ENCODE results near the gene GMEB2.

Gene GMEB2

GRCh38 chr20:63558804-63559484 is 68.0 kb downstream of the GMEB2 start:
- DNase-seq (ENCODE audit: low read depth), result no peak

GRCh38 chr20:63557481-63557891 is 69.4 kb downstream of the GMEB2 start:
- no peak for DNase-seq (ENCODE audit: low read depth)

- DNase-seq (ENCODE audit: low read depth), result no peak
Measured at GRCh38 chr20:63556873-63557478, 69.9 kb downstream of the GMEB2 start.

- DNase-seq (ENCODE audit: low read depth), result no peak
Measured at GRCh38 chr20:63555661-63556381, 71.1 kb downstream of the GMEB2 start.

- DNase-seq (ENCODE audit: low read depth), result no peak
Measured at GRCh38 chr20:63554361-63555278, 72.3 kb downstream of the GMEB2 start.

- no peak for DNase-seq (ENCODE audit: low read depth)
Measured at GRCh38 chr20:63553933-63554290, 73.0 kb downstream of the GMEB2 start, which contains the start of gene FNDC11. FNDC11 (plus strand) TSS chr20:63554159; CDS start chr20:63555664, 1,505 bp downstream.

GRCh38 chr20:63553251-63553932 is 73.5 kb downstream of the GMEB2 start:
- peak; percentile 71 for DNase-seq (ENCODE audit: low read depth)

- DNase-seq (ENCODE audit: low read depth), result no peak
Measured at GRCh38 chr20:63552481-63553249, 74.2 kb downstream of the GMEB2 start.

GRCh38 chr20:63551068-63551467 is 75.8 kb downstream of the GMEB2 start:
- no peak for DNase-seq (ENCODE audit: low read depth)

GRCh38 chr20:63549679-63550282 is 77.1 kb downstream of the GMEB2 start:
- DNase-seq (ENCODE audit: low read depth), result no peak

GRCh38 chr20:63549019-63549418 is 77.9 kb downstream of the GMEB2 start:
- DNase-seq (ENCODE audit: low read depth), result no peak

GRCh38 chr20:63548542-63548941 is 78.4 kb downstream of the GMEB2 start:
- no peak for DNase-seq (ENCODE audit: low read depth)

- DNase-seq (ENCODE audit: low read depth), result no peak
Measured at GRCh38 chr20:63547725-63548480, 79.0 kb downstream of the GMEB2 start, which contains the start of gene SRMS. SRMS (minus strand) TSS chr20:63547749; CDS start chr20:63547463, 286 bp downstream.

GRCh38 chr20:63546956-63547724 is 79.8 kb downstream of the GMEB2 start:
- DNase-seq (ENCODE audit: low read depth), result no peak

- no peak for DNase-seq (ENCODE audit: low read depth)
Measured at GRCh38 chr20:63546256-63546955, 80.5 kb downstream of the GMEB2 start.

- DNase-seq (ENCODE audit: low read depth), result no peak
Measured at GRCh38 chr20:63545814-63546213, 81.1 kb downstream of the GMEB2 start.

GRCh38 chr20:63544958-63545516 is 81.9 kb downstream of the GMEB2 start:
- DNase-seq (ENCODE audit: low read depth), result no peak

Measured in stimulated activated CD8-positive, alpha-beta memory T cell treated with anti-CD3 and anti-CD28 coated beads, Interleukin-7, amount 100 ng/mL, for 24 hours (primary cell).